WTC11 (cell line): ENCODE measurements around the gene ATMIN.

Experiments used
- TF ChIP-seq, protein P1 (sequence below): sonication (generic); formaldehyde crosslinking; IDR thresholded peaks from 2 replicates; pipeline ENCODE4 v1.8.1; 2022; ENCODE audit warnings: low read depth, missing genetic modification reagents, borderline replicate concordance
- TF ChIP-seq, protein P2 (sequence below): fragments of 200-600 bp; IDR thresholded peaks from 2 replicates; pipeline ENCODE4 v1.8.0; 2022; ENCODE audit warnings: antibody characterized with exemption
- TF ChIP-seq, protein P3 (sequence below): sonication (generic); formaldehyde crosslinking; IDR thresholded peaks from 2 replicates; pipeline ENCODE4 v1.8.0; 2023; ENCODE audit warnings: missing genetic modification reagents

DNA sequence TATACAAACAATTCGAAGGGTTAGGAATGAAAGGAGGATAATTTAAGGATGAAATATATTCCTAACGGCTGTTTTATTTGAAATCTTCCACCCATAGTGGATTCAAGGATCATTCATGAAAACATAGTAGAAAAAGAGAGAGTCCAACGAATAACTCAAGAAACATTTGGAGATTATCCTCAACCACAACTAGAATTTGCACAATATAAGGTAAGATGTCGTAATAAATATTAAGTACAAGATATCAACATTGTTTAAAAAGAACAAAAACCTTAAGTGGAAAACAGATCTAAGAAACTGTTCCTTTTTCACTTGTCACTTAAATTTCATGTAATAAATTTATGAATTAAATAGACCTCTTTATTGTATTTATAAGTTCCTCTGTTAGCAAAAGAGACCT lies 9.2 kb upstream of the ATMIN start:
- TF ChIP-seq, protein P1, sequence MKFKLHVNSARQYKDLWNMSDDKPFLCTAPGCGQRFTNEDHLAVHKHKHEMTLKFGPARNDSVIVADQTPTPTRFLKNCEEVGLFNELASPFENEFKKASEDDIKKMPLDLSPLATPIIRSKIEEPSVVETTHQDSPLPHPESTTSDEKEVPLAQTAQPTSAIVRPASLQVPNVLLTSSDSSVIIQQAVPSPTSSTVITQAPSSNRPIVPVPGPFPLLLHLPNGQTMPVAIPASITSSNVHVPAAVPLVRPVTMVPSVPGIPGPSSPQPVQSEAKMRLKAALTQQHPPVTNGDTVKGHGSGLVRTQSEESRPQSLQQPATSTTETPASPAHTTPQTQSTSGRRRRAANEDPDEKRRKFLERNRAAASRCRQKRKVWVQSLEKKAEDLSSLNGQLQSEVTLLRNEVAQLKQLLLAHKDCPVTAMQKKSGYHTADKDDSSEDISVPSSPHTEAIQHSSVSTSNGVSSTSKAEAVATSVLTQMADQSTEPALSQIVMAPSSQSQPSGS (CRISPR knock-in tag): no peak
- TF ChIP-seq, protein P2, sequence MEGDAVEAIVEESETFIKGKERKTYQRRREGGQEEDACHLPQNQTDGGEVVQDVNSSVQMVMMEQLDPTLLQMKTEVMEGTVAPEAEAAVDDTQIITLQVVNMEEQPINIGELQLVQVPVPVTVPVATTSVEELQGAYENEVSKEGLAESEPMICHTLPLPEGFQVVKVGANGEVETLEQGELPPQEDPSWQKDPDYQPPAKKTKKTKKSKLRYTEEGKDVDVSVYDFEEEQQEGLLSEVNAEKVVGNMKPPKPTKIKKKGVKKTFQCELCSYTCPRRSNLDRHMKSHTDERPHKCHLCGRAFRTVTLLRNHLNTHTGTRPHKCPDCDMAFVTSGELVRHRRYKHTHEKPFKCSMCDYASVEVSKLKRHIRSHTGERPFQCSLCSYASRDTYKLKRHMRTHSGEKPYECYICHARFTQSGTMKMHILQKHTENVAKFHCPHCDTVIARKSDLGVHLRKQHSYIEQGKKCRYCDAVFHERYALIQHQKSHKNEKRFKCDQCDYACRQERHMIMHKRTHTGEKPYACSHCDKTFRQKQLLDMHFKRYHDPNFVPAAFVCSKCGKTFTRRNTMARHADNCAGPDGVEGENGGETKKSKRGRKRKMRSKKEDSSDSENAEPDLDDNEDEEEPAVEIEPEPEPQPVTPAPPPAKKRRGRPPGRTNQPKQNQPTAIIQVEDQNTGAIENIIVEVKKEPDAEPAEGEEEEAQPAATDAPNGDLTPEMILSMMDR: no peak
- TF ChIP-seq, protein P3, sequence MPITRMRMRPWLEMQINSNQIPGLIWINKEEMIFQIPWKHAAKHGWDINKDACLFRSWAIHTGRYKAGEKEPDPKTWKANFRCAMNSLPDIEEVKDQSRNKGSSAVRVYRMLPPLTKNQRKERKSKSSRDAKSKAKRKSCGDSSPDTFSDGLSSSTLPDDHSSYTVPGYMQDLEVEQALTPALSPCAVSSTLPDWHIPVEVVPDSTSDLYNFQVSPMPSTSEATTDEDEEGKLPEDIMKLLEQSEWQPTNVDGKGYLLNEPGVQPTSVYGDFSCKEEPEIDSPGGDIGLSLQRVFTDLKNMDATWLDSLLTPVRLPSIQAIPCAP (CRISPR knock-in tag): no peak
